Measurements from ENCODE around the gene FTHL17.

DNA sequence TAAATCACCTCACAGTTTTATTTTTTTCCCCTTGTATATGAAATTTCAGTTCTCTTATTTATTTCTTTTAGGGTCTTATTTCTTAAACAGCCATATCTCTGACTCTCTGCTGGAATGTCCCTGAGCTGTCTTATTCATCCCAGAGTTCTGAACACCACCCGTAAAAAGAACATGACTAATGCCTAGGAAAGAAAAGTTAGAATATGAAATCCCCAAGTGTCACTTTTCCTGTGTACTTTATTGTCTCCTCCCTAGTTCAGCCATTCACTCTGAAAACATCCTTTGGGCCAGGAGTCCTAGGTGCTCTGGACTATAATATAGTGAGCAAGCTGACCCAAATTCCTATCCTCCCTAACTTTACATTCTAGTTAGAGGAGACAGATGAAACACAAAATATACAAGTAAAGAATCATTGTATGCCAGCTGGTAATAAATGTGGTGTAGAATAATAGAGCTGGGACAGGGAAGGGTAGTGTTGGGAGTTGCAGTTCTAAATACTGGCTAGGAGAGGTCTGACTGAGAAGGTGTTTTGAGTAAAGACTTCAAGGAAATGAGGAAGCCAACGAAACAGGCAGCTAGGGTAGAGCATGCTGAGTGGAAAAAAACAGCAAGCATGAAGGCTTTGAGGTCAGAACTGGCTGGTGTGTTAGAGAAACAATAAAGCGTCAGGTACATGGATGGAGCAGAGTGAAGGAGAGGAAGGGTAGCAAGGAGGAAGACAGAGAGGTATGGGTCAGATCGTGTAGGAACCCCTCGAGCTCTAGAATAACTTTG lies 40.6 kb upstream of the FTHL17 start:
- no peak for TF ChIP-seq MYC (IDR thresholded peaks at IDR 0.05; ENCODE audit: low read depth, low read length)
- TF ChIP-seq, protein P1, sequence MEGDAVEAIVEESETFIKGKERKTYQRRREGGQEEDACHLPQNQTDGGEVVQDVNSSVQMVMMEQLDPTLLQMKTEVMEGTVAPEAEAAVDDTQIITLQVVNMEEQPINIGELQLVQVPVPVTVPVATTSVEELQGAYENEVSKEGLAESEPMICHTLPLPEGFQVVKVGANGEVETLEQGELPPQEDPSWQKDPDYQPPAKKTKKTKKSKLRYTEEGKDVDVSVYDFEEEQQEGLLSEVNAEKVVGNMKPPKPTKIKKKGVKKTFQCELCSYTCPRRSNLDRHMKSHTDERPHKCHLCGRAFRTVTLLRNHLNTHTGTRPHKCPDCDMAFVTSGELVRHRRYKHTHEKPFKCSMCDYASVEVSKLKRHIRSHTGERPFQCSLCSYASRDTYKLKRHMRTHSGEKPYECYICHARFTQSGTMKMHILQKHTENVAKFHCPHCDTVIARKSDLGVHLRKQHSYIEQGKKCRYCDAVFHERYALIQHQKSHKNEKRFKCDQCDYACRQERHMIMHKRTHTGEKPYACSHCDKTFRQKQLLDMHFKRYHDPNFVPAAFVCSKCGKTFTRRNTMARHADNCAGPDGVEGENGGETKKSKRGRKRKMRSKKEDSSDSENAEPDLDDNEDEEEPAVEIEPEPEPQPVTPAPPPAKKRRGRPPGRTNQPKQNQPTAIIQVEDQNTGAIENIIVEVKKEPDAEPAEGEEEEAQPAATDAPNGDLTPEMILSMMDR (IDR thresholded peaks at IDR 0.05; ENCODE audit: low read depth, low read length): no peak
- TF ChIP-seq POLR2A (IDR thresholded peaks at IDR 0.05; ENCODE audit: extremely low read depth, insufficient read length): no peak
- TF ChIP-seq, protein P2, sequence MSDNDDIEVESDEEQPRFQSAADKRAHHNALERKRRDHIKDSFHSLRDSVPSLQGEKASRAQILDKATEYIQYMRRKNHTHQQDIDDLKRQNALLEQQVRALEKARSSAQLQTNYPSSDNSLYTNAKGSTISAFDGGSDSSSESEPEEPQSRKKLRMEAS (IDR thresholded peaks at IDR 0.05; ENCODE audit: low read depth, low read length): no peak

Measured in NB4 (cell line).